ENCODE measurements around the gene NOS1AP. TPM values are rescaled to one million over a fixed set of nuclear protein-coding genes. Genes with fewer than 3 reads are reported as not detected.

The NOS1AP gene
- total and polyA plus RNA-seq, 9 donors, result 0.50 to 4.4 (median 1.5) TPM

DNA sequence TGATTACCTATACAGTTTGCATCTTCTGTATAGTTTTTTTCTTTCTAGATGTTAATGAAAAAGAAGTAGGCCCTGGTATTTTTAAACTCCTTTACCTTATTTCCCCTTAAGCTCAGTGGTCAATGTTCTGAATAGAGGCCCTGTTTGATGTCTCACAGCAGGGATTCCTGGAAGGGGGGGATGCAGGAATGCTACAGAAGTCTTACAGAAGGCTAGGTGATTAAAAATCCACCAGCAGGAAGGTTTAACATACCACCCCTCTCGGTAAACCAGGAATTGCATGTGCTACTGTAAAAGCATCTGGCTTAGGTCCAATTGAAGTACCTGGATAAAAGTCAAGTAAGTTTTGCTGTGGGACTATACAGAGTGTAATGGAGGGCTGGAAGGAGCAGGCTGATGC lies 78.3 kb downstream of the NOS1AP start:
- H3K36me3 ChIP-seq, result no peaks in the 10 kb centered on the region
- H3K4me3 ChIP-seq, result no peak overlapping the region
- TF ChIP-seq EP300 (IDR thresholded peaks at IDR 0.05) (no peak), POLR2A (IDR thresholded peaks at IDR 0.05) (no peak)
- TF ChIP-seq, protein P1, sequence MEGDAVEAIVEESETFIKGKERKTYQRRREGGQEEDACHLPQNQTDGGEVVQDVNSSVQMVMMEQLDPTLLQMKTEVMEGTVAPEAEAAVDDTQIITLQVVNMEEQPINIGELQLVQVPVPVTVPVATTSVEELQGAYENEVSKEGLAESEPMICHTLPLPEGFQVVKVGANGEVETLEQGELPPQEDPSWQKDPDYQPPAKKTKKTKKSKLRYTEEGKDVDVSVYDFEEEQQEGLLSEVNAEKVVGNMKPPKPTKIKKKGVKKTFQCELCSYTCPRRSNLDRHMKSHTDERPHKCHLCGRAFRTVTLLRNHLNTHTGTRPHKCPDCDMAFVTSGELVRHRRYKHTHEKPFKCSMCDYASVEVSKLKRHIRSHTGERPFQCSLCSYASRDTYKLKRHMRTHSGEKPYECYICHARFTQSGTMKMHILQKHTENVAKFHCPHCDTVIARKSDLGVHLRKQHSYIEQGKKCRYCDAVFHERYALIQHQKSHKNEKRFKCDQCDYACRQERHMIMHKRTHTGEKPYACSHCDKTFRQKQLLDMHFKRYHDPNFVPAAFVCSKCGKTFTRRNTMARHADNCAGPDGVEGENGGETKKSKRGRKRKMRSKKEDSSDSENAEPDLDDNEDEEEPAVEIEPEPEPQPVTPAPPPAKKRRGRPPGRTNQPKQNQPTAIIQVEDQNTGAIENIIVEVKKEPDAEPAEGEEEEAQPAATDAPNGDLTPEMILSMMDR (IDR thresholded peaks at IDR 0.05), result no peak
- no peaks in the 10 kb centered on the region for H3K9me3 ChIP-seq
- intact Hi-C loops (cut with DNase I), result no loop called here
- no peaks in the 10 kb centered on the region for H3K27me3 ChIP-seq
- H3K27ac ChIP-seq, result no peak overlapping the region
- WGBS, 3 donors, result 47 to 84% (median 79%) methylated on average over 1 of the region's 1 CpG
- H3K4me1 ChIP-seq (ENCODE audit: insufficient read depth), result no peaks in the 10 kb centered on the region
- no peak for DNase-seq

DNA sequence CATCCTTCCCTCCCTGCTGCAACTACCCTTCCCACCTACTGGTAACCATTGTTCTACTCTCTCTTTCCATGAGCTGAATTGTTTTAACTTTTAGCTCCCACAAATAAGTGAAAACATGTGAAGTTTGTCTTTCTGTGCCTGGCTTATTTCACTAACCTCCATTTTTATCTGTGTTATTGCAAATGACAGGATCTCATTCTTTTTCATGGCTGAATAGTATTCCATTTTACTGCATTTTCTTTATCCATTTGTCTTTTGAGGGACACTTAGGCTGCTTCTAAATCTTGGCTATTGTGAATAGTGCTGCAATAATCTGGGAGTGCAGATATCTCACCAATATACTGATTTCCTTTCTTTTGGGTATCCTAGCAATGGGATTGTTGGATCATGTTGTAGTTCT lies 80.6 kb downstream of the NOS1AP start:
- Histone ChIP-seq H3K9me3 (no peaks in the 10 kb centered on the region), H3K36me3 (no peaks in the 10 kb centered on the region), H3K27me3 (no peaks in the 10 kb centered on the region), H3K4me1 (ENCODE audit: insufficient read depth) (no peaks in the 10 kb centered on the region), H3K27ac (no peak overlapping the region), H3K4me3 (no peak overlapping the region)
- DNase-seq, result no peak
- intact Hi-C loops (cut with DNase I), result no loop called here
- no peak for TF ChIP-seq POLR2A (IDR thresholded peaks at IDR 0.05)
- TF ChIP-seq, protein P1 (IDR thresholded peaks at IDR 0.05), result no peak
- no peak for TF ChIP-seq EP300 (IDR thresholded peaks at IDR 0.05)

- Histone ChIP-seq H3K4me3 (no peak overlapping the region), H3K27me3 (no peaks in the 10 kb centered on the region), H3K4me1 (ENCODE audit: insufficient read depth) (no peaks in the 10 kb centered on the region), H3K9me3 (no peaks in the 10 kb centered on the region), H3K36me3 (no peaks in the 10 kb centered on the region), H3K27ac (no peak overlapping the region)
- DNase-seq, result no peak
- WGBS, 3 donors, result 76 to 90% (median 84%) methylated on average over 9 of the region's 9 CpGs
- intact Hi-C loops (cut with DNase I), result no loop called here
- TF ChIP-seq, protein P1 (IDR thresholded peaks at IDR 0.05), result no peak
- no peak for TF ChIP-seq POLR2A (IDR thresholded peaks at IDR 0.05)
Measured at GRCh38 chr1:162151900-162152829, 82.7 kb downstream of the NOS1AP start.

DNA sequence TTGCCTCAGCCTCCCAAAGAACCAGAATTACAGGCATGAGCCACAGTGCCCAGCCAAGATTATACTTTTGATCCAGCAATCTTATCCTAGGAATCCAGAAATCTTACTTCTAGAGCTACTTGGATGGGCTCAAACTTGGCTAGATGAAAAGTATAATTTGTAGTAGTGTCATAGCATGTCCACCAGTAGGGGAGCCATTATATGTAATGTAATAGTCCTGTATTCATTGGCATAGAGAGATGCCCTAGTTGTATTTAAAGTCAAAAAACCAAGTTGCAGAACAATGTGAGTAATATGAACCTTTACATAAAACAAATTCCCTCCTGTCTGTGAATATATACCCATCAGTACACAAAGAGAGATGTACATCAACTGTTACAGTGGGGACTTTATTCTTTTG lies 83.9 kb downstream of the NOS1AP start:
- no peaks in the 10 kb centered on the region for H3K4me1 ChIP-seq (ENCODE audit: insufficient read depth)
- intact Hi-C loops (cut with DNase I), result no loop called here
- H3K36me3 ChIP-seq, result no peaks in the 10 kb centered on the region
- no peak for DNase-seq
- H3K27ac ChIP-seq, result no peak overlapping the region
- H3K9me3 ChIP-seq, result no peaks in the 10 kb centered on the region
- TF ChIP-seq EP300 (IDR thresholded peaks at IDR 0.05) (no peak), POLR2A (IDR thresholded peaks at IDR 0.05) (no peak)
- TF ChIP-seq, protein P1 (IDR thresholded peaks at IDR 0.05), result no peak
- no peaks in the 10 kb centered on the region for H3K27me3 ChIP-seq
- H3K4me3 ChIP-seq, result no peak overlapping the region

Data from ovary (tissue), 9 donors.